Measurements from ENCODE around the gene EXOSC10.

EXOSC10 gene

GRCh38 chr1:11053758-11054137 lies 45.9 kb downstream of the EXOSC10 start (continued):
- TF ChIP-seq ZNF518A (tag by site-specific recombination; conservative IDR thresholded peaks at IDR 0.05; ENCODE audit: low read depth) (no peak), ZSCAN23 (tag by site-specific recombination; IDR thresholded peaks at IDR 0.05) (no peak), ZNF214 (tag by site-specific recombination; IDR thresholded peaks at IDR 0.05; ENCODE audit: borderline replicate concordance) (no peak), ZNF138 (tag by site-specific recombination; IDR thresholded peaks at IDR 0.05; ENCODE audit: borderline replicate concordance) (no peak), HOXA7 (CRISPR knock-in tag; IDR thresholded peaks at IDR 0.05; ENCODE audit: borderline replicate concordance) (no peak), HOXC10 (CRISPR knock-in tag; IDR thresholded peaks at IDR 0.05) (no peak), SP2 (tag by site-specific recombination; IDR thresholded peaks at IDR 0.05) (peak; percentile 38), KLF9 (tag by site-specific recombination; IDR thresholded peaks at IDR 0.05; ENCODE audit: low read depth) (0 out of 2 replicates have a peak, but pooled peaks have one; percentile 24), ZNF510 (tag by site-specific recombination; IDR thresholded peaks at IDR 0.05; ENCODE audit: insufficient replicate concordance) (no peak), YY1 (tag by site-specific recombination; IDR thresholded peaks at IDR 0.05) (no peak), ZEB2 (tag by site-specific recombination; IDR thresholded peaks at IDR 0.05) (no peak)

GRCh38 chr1:11052839-11053757 lies 46.6 kb downstream of the EXOSC10 start:
- ChIA-PET CTCF (interaction anchor here (1.1 kb wide), 1 partner anchor 15 kb away, joined by 4 read pairs; no protein-coding TSS in a partner anchor), POLR2A (interaction anchor here (0.6 kb wide), 1 partner anchor 11 kb away, joined by 3 read pairs; no protein-coding TSS in a partner anchor)
- H3K4me3 ChIP-seq (ENCODE audit: low read depth, low read length): no peak overlapping the region
- no peak overlapping the region for H3K27ac ChIP-seq (ENCODE audit: extremely low read depth, low read depth, low read length)
- TF ChIP-seq ZBTB10 (tag by site-specific recombination; IDR thresholded peaks at IDR 0.05): peak; percentile 51; the same call in 1 of the 2 replicates
- TF ChIP-seq ZNF341 (tag by site-specific recombination; IDR thresholded peaks at IDR 0.05; ENCODE audit: low read depth): peak; percentile 98
- TF ChIP-seq CTCF (tag by site-specific recombination; IDR thresholded peaks at IDR 0.05): peak; percentile 36; the same call in 1 of the 2 replicates
- TF ChIP-seq KLF10 (tag by site-specific recombination; IDR thresholded peaks at IDR 0.05): no peak
- no peak for TF ChIP-seq ZNF2 (tag by site-specific recombination; IDR thresholded peaks at IDR 0.05)
- TF ChIP-seq ZBTB48 (tag by site-specific recombination; IDR thresholded peaks at IDR 0.05): peak; percentile 39; the same call in 1 of the 2 replicates
- peak; percentile 30; the same call in 1 of the 2 replicates for TF ChIP-seq PATZ1 (tag by site-specific recombination; IDR thresholded peaks at IDR 0.05)
- TF ChIP-seq GLIS1 (tag by site-specific recombination; IDR thresholded peaks at IDR 0.05): 0 out of 2 replicates have a peak, but pooled peaks have one; percentile 9
- H3K4me1 ChIP-seq (ENCODE audit: control insufficient read depth, insufficient read depth, low read length): no peaks in the 10 kb centered on the region
- H3K9me3 ChIP-seq (ENCODE audit: control insufficient read depth, insufficient read depth, low read depth, low read length): no peaks in the 10 kb centered on the region
- peaks cover 15 to 48% of the 10 kb centered on the region in 2 experiments; a peak in 2 of 3 replicates for H3K36me3 ChIP-seq (ENCODE audit: control insufficient read depth in 2 of 2, insufficient read depth in 1 of 2, low read length in 2 of 2)

All from HEK293 (cell line).